Measurements from ENCODE around the gene EDEM3.
A peak's percentile ranks its signal among the peaks of the same experiment; 100 is the strongest.

The EDEM3 gene

GRCh38 chr1:184743062-184743756 lies 11.4 kb downstream of the EDEM3 start:
- no peak for DNase-seq (ENCODE audit: insufficient read length, low spot score)

GRCh38 chr1:184740344-184740743 lies 14.3 kb downstream of the EDEM3 start:
- DNase-seq (ENCODE audit: insufficient read length, low spot score) (no peak), FAIRE-seq (peak; percentile 59)

More at GRCh38 chr1:184743062-184743756, 11.4 kb downstream of the EDEM3 start:
- peak; percentile 71 for FAIRE-seq

- FAIRE-seq = no peak
- no peak for DNase-seq (ENCODE audit: insufficient read length, low spot score)
Observed at GRCh38 chr1:184739796-184740195, 14.9 kb downstream of the EDEM3 start.

- FAIRE-seq (no peak), DNase-seq (ENCODE audit: insufficient read length, low spot score) (no peak)
Observed at GRCh38 chr1:184739070-184739469, 15.6 kb downstream of the EDEM3 start.

GRCh38 chr1:184734980-184735379 lies 19.7 kb downstream of the EDEM3 start:
- DNase-seq (ENCODE audit: insufficient read length, low spot score) (no peak), FAIRE-seq (no peak)

GRCh38 chr1:184724843-184725242 lies 29.8 kb downstream of the EDEM3 start:
- no peak for FAIRE-seq
- DNase-seq (ENCODE audit: insufficient read length, low spot score) = no peak

GRCh38 chr1:184716158-184716557 lies 38.5 kb downstream of the EDEM3 start:
- FAIRE-seq = no peak
- no peak for DNase-seq (ENCODE audit: insufficient read length, low spot score)

- FAIRE-seq (no peak), DNase-seq (ENCODE audit: insufficient read length, low spot score) (no peak)
Observed at GRCh38 chr1:184709418-184709817, 45.2 kb downstream of the EDEM3 start.

- FAIRE-seq (no peak), DNase-seq (ENCODE audit: insufficient read length, low spot score) (no peak)
Observed at GRCh38 chr1:184708084-184708676, 46.5 kb downstream of the EDEM3 start.

GRCh38 chr1:184705271-184705670 lies 49.4 kb downstream of the EDEM3 start:
- DNase-seq (ENCODE audit: insufficient read length, low spot score) = no peak
- FAIRE-seq = no peak

- DNase-seq (ENCODE audit: insufficient read length, low spot score) = no peak
- no peak for FAIRE-seq
Observed at GRCh38 chr1:184701816-184702215, 52.8 kb downstream of the EDEM3 start.

- FAIRE-seq = no peak
- no peak for DNase-seq (ENCODE audit: insufficient read length, low spot score)
Observed at GRCh38 chr1:184698969-184699368, 55.7 kb downstream of the EDEM3 start.

GRCh38 chr1:184698016-184698415 lies 56.6 kb downstream of the EDEM3 start:
- no peak for FAIRE-seq
- no peak for DNase-seq (ENCODE audit: insufficient read length, low spot score)

- no peak for DNase-seq (ENCODE audit: insufficient read length, low spot score)
- no peak for FAIRE-seq
Observed at GRCh38 chr1:184696403-184696802, 58.3 kb downstream of the EDEM3 start.

- DNase-seq (ENCODE audit: insufficient read length, low spot score) = no peak
- no peak for FAIRE-seq
Observed at GRCh38 chr1:184695023-184695422, 59.6 kb downstream of the EDEM3 start.

GRCh38 chr1:184693011-184693410 lies 61.6 kb downstream of the EDEM3 start:
- FAIRE-seq (no peak), DNase-seq (ENCODE audit: insufficient read length, low spot score) (no peak)

GRCh38 chr1:184691719-184692324 lies 62.8 kb downstream of the EDEM3 start:
- DNase-seq (ENCODE audit: insufficient read length, low spot score) = no peak
- FAIRE-seq = peak; percentile 64

- no peak for FAIRE-seq
- no peak for DNase-seq (ENCODE audit: insufficient read length, low spot score)
Observed at GRCh38 chr1:184686540-184686939, 68.1 kb downstream of the EDEM3 start.

GRCh38 chr1:184685116-184685515 lies 69.5 kb downstream of the EDEM3 start:
- no peak for FAIRE-seq
- no peak for DNase-seq (ENCODE audit: insufficient read length, low spot score)

- FAIRE-seq = no peak
- DNase-seq (ENCODE audit: insufficient read length, low spot score) = no peak
Observed at GRCh38 chr1:184684285-184685074, 70.2 kb downstream of the EDEM3 start.

- no peak for DNase-seq (ENCODE audit: insufficient read length, low spot score)
- no peak for FAIRE-seq
Observed at GRCh38 chr1:184682956-184683355, 71.7 kb downstream of the EDEM3 start.

All from GM19239 (cell line).